Motor neuron (in vitro differentiated cells): ENCODE data around the gene CTTNBP2. TPM values are rescaled to one million over a fixed set of nuclear protein-coding genes. Genes with fewer than 3 reads are reported as not detected.

Experiments
- ATAC-seq, 8 experiments: fragments of 200-7000 bp; cut with Tn5 transposase; replicated peaks in 6 of 8; 2 replicates each; pipeline ENCODE4 v1.8.0; 2021; ENCODE audit warnings: mild to moderate bottlenecking in 8 of 8, moderate library complexity in 8 of 8
- H3K27ac ChIP-seq, 2 donors: fragments of 250-450 bp; sonication (Bioruptor Pico); 2 replicates each; pipeline ENCODE4 v1.9.0; 2021; ENCODE audit warnings: antibody characterized with exemption in 2 of 2, mild to moderate bottlenecking in 2 of 2, moderate library complexity in 1 of 2
- H3K4me1 ChIP-seq, 2 donors: fragments of 250-450 bp; sonication (Bioruptor Pico); replicated peaks in 1 of 2; 2 replicates each; pipeline ENCODE4 v1.6.1; 2021; ENCODE audit warnings: antibody characterized with exemption in 2 of 2, mild to moderate bottlenecking in 2 of 2, moderate library complexity in 1 of 2
- H3K4me3 ChIP-seq, 5 donors: fragments of 250-450 bp; sonication (Bioruptor Pico); 2 replicates each; pipeline ENCODE4 v1.9.0; 2021; ENCODE audit warnings: antibody characterized with exemption in 5 of 5, mild to moderate bottlenecking in 5 of 5, moderate library complexity in 4 of 5
- WGBS, 10 experiments: fragments of 450-650 bp; shearing (Covaris generic); methylation state at CpG; one replicate each; pipeline ENCODE4 v1.0.0; 2022; 5-methylcytosine and 5-hydroxymethylcytosine counted together
- in situ Hi-C, 9 experiments: fragments of 400-800 bp; cut with MboI; loops; one replicate each; pipeline ENCODE4 v1.15.0; 2021; ENCODE audit warnings: low sequenced_read_pairs in 9 of 9, low pct_unique_long_range_greater_than_20kb in 2 of 9; ENCODE audit not compliant: unreplicated experiment in 9 of 9
- total RNA-seq, 8 experiments: library from RNA; unstranded; fragments of 300-600 nt; gene quantifications; 2 replicates each; pipeline versions ENCODE4 v1.2.3 to v1.2.4, GENCODE V29; 2022

The CTTNBP2 gene
- total RNA-seq, 8 experiments from 2014 or later: 0.10 to 13.7 (median 12.6) TPM; not detected in 1

DNA sequence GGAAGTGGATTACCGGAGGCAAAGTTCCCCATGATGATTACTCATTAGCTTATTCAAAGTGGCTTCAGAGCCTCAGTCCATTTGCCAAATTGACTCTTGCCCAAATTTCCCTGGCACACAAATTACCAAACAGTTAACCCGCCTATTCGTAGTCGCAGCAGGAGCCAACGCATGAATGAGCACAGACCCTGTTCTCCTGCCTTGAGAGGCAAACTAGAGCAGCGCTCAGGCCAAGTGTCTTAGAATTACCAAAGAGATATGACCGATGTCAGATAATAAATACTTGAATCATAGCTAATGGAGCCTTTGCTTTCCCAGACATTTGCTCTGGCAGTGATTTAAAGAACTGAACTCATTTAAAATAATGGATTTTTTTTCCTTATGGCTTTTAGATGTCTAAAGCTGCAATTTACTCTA is 64.9 kb downstream of the CTTNBP2 start:
- Histone ChIP-seq H3K4me1 (peaks cover 0 to 38% of the 10 kb centered on the region in 2 donors), H3K4me3 (no peak overlapping the region), H3K27ac (no peak overlapping the region)
- peak in 5 of 8 experiments; percentile 74 to 89 (median 81) for ATAC-seq
- in situ Hi-C loops: no loop called here
- 0 to 73% (median 41%) methylated on average over 2 to 7 of the region's 7 CpGs; no CpG with 5 or more reads in 2 of the 10 experiments for WGBS, 10 experiments

DNA sequence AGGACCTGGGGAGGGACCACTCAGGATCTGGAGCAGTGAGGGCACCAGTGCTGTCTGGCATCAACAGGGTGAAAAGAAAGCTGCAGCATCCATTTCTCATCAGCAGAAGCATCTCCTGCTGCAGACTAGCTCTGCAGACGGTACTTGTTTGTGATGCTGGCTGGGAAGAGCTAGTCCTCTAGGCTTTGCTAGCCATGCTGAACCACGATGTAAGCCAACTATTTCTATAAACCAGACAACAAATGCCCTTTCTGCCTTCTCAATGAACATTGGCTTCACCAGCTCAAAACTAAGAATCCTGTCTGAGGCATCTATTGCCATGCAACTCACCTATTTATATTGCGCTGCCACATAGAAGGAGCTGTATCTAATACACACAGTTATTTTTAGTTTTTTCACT is 65.6 kb downstream of the CTTNBP2 start:
- no peak overlapping the region for H3K27ac ChIP-seq
- in situ Hi-C loops: no loop called here
- WGBS, 10 experiments: 10 to 100% (median 63%) methylated on average over 1 to 3 of the region's 3 CpGs; no CpG with 5 or more reads in 1 of the 10 experiments

DNA sequence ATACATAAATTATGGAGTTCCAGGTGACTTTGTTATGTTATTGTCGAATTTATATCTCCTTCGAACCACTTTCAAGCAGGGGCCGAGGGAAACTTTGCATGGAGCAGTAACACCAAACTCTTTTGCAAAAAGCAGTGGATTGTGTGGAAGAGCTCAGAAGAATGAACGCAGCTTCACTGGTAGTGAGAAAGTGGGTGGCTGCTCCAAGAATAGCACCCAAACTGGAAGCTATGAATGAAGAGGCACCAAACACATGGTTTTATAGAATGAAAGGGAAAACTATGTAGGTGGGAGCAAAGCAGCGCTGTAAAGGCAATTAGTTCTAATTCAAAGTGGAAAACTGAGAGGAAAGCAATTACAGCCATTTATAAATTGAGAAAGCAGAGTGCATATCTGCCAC is 67.2 kb downstream of the CTTNBP2 start:
- Histone ChIP-seq H3K4me1 (peaks cover 0 to 38% of the 10 kb centered on the region in 2 donors), H3K27ac (no peak overlapping the region), H3K4me3 (no peak overlapping the region)
- ATAC-seq: no peak
- 0 to 100% (median 82%) methylated on average over 3 to 5 of the region's 5 CpGs for WGBS, 10 experiments
- in situ Hi-C loops: no loop called here

More for the DNA sequence above, 65.6 kb downstream of the CTTNBP2 start:
- Histone ChIP-seq H3K4me1 (peaks cover 0 to 38% of the 10 kb centered on the region in 2 donors), H3K4me3 (no peak overlapping the region)
- ATAC-seq: no peak

DNA sequence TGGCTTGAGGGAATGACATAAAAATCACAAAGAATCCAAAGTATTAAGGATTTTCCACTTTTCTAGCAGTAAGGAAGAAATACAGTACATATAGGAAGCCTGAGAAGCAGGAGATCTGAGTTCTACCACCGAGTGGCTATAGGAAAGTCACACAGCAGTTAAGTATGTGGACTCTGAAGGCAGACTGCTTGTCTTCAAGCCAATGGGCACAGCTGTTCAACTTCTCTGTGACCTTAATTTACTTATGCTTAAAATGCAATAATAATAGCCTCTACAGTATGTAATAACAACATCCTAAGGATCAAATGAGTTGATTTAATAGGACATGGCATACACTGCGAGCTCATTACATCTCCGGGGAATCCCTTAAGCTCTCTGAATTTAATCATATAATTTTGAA is 68.0 kb downstream of the CTTNBP2 start:
- in situ Hi-C loops: no loop called here
- 0 to 100% (median 92%) methylated on average over 1 to 3 of the region's 3 CpGs; no CpG with 5 or more reads in 2 of the 10 experiments for WGBS, 10 experiments
- H3K27ac ChIP-seq: no peak overlapping the region

DNA sequence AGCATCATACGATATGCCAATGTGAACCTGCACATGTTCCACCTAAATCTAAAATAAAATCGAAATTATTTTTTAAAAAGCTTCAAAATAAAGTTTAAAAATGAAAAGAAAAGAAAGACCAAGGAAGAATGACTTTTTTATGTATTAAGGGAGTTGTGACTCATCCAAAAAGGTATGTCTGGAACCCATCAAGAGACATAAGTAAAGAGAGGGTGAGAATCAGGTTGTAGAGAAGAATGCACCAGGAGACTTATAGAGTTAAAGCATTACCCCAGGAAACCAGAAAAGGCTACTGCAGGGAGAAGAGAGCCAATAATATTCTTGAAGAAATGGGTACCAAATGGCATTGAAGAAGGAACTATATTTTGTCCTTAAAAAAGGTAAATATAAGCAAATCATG is 69.8 kb downstream of the CTTNBP2 start:
- in situ Hi-C loops: no loop called here
- peaks cover 0 to 14% of the 10 kb centered on the region in 2 donors for H3K4me1 ChIP-seq
- H3K4me3 ChIP-seq: no peak overlapping the region
- no peak overlapping the region for H3K27ac ChIP-seq
- WGBS, 10 experiments: 10 to 100% (median 90%) methylated on average over 2 of the region's 2 CpGs; no CpG with 5 or more reads in 1 of the 10 experiments
- no peak for ATAC-seq

More for the DNA sequence above, 68.0 kb downstream of the CTTNBP2 start:
- H3K4me3 ChIP-seq: no peak overlapping the region
- no peak for ATAC-seq
- peaks cover 0 to 32% of the 10 kb centered on the region in 2 donors for H3K4me1 ChIP-seq

DNA sequence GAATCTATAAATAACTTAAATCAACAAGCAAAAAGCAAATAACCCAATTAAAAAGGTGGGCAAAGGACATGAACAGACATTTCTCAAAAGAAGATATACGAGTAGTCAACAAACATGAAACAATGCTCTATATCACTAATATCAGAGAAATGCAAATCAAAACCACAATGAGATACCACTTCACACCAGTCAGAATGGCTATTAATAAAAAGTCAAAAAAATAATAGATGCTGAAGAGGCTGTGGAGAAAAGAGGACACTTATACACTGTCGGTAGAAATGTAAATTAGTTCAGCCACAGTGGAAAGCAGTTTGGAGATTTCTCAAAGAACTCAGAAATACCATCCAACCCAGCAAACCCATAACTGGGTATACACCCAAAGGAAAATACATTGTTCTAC is 70.6 kb downstream of the CTTNBP2 start:
- in situ Hi-C loops: no loop called here
- WGBS, 10 experiments: 0 to 100% (median 77%) methylated on average over 1 to 2 of the region's 2 CpGs; no CpG with 5 or more reads in 1 of the 10 experiments
- Histone ChIP-seq H3K4me1 (peaks cover 0 to 6% of the 10 kb centered on the region in 2 donors), H3K27ac (no peak overlapping the region), H3K4me3 (no peak overlapping the region)
- ATAC-seq: no peak

DNA sequence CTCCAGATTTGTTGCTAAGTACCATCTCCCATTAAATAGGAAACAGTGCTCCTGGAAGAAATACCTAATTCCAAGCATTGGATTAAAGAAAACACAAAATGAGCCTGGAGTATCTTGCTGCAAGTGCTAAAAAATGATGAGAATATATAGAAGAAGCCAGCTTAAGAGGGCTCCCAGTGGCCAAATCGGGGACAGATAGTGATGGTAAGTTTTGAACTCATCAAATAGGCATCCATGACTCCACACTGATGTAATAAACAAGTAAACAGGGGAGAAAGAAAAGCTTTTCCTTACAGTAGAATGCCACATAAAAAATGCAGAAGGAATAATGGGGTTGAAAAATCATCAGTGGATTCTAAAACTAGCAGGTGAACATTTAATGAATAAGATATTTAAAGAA is 72.4 kb downstream of the CTTNBP2 start:
- Histone ChIP-seq H3K27ac (no peak overlapping the region), H3K4me3 (no peak overlapping the region), H3K4me1 (no peaks in the 10 kb centered on the region)
- ATAC-seq: no peak
- 7 to 100% (median 49%) methylated on average over 1 of the region's 1 CpG; no CpG with 5 or more reads in 2 of the 10 experiments for WGBS, 10 experiments
- in situ Hi-C loops: no loop called here

DNA sequence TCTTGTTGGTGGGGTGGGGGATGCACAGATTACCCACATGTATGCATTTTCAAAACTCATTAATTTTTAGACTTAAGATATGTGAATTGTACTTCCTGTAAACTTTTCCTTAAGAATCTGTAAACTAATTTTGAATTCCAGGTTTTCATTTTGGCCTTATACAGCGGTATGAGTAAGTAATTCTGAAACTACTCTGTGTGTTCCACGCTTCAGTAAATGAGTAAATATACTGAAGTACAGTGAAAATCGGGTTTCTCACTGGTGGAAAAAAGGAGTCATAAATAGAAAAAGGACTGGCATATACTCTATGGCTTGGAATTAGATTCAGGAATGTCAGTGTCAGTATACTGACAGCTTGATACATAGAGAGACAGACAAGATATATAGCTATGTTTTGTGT is 72.8 kb downstream of the CTTNBP2 start:
- Histone ChIP-seq H3K4me3 (no peak overlapping the region), H3K4me1 (no peaks in the 10 kb centered on the region), H3K27ac (no peak overlapping the region)
- WGBS, 10 experiments: 4 to 100% (median 81%) methylated on average over 1 to 3 of the region's 3 CpGs
- in situ Hi-C loops: no loop called here
- ATAC-seq: no peak

DNA sequence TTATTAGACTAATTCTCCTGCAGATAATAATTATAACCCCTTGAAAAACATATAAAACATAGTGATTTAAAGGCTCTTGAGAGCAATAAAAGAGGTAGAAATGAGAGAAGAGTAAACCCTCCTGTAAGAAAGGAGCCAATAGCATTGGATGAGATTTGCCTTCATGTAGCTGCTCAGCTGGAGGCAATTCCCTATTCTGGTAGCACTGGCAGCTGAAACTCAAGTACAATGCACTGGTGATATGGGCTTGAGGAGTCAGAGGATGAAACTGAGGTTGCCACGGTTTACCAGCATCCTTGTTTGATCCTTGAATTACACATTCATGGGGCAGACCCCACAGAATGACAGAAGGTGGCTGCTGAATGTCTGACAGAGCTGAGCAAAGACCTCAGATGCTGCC is 76.4 kb downstream of the CTTNBP2 start:
- no peak overlapping the region for H3K27ac ChIP-seq
- ATAC-seq: no peak
- H3K4me1 ChIP-seq: peaks cover 0 to 7% of the 10 kb centered on the region in 2 donors
- WGBS, 10 experiments: 25 to 33% methylated on average over 1 of the region's 1 CpG; no CpG with 5 or more reads in 8 of the 10 experiments
- no peak overlapping the region for H3K4me3 ChIP-seq
- in situ Hi-C loops: no loop called here

DNA sequence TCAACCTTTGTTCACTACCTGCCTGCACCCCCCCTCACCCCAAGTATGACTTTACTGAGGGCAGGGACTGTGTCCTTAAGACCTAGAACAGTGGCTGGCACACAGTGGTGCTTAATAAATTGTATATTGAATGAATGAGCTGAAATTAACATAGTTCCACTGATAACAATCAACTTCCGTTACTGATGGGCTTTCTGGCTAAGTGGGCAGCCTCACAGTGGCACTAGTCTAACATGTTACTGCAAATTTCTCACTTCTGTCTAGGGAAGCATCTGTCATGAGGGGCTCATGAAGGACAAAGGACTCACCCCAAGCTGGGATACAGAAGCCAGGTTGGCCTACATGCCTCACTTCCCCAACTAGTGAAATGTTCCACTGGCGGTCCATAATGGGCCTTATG is 79.3 kb downstream of the CTTNBP2 start:
- in situ Hi-C loops: no loop called here
- H3K27ac ChIP-seq: no peak overlapping the region
- 0 to 100% (median 86%) methylated on average over 1 to 2 of the region's 2 CpGs; no CpG with 5 or more reads in 2 of the 10 experiments for WGBS, 10 experiments
- ATAC-seq: no peak
- peaks cover 0 to 7% of the 10 kb centered on the region in 2 donors for H3K4me1 ChIP-seq
- H3K4me3 ChIP-seq: no peak overlapping the region

DNA sequence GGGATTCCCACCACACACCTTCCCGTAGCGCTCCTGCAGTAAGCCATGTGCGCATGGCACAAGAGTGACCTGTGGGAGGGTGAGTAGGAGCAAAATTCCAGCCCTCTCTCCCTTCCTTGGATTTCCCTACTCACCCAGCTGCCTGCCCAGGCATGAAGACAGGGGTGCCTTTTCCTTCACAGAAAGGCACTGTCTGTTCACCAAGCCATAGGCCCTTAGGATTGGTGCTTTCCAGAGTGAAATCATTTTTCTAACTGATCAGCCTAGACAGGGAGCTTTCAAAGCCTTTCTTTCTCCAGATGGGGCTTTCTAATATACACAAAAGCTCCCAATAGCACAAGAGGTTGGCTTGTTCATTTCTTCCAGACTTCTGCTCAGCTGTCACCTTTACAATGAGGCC is 79.7 kb downstream of the CTTNBP2 start:
- ATAC-seq: peak in 1 of 8 experiments; percentile 68
- H3K27ac ChIP-seq: no peak overlapping the region
- H3K4me3 ChIP-seq: no peak overlapping the region
- H3K4me1 ChIP-seq: peaks cover 0 to 7% of the 10 kb centered on the region in 2 donors
- 20 to 100% (median 96%) methylated on average over 1 to 3 of the region's 3 CpGs; no CpG with 5 or more reads in 6 of the 10 experiments for WGBS, 10 experiments
- in situ Hi-C loops: no loop called here

DNA sequence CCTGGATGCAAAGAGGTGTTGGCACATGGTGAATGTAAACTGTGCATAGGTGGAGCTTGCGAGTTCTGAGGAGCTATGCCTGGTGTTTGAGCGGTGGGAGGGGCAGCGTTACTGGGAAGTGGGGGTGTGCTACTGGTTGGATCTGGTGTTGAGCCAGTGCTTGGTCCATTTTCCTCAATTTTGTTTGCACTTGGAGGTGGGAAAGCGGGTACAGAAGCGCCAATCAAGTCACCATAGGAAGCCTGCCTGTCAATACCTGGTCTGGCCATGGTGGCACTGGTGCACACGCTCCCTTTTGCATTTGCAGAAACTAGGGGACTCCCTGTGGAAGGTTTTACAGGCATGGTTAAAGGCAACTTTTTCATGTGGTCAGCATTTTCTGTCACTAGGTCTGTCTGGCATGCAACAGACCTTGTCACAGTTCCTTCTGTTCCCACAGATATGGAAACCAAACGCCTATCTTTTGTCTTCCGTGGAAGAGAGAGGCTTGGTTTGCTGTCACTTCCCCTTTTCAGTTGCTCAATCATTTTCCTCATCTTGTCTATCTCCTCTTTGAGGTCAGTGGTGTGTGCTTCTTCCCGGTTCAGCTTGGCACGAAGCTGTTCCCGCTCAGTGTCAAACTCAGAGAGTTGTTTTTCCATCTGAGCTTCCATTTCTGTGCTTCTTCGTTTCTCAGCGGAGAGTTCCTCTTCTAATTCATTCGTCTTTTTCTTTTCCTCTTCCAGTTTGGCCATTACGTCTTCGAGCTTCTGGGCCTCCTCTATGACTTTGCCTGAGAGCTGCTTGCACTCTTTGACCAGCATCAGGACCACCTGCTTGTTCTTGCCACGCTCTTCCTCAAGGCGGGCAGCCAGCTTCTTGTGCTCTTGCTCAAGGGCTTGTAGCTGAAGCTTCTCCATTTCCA is 81.1 kb downstream of the CTTNBP2 start:
- H3K27ac ChIP-seq: no peak overlapping the region
- no peak overlapping the region for H3K4me3 ChIP-seq
- peaks cover 0 to 7% of the 10 kb centered on the region in 2 donors for H3K4me1 ChIP-seq
- in situ Hi-C loops: no loop called here
- ATAC-seq: no peak
- WGBS, 10 experiments: 2 to 100% (median 92%) methylated on average over 2 to 13 of the region's 18 CpGs

DNA sequence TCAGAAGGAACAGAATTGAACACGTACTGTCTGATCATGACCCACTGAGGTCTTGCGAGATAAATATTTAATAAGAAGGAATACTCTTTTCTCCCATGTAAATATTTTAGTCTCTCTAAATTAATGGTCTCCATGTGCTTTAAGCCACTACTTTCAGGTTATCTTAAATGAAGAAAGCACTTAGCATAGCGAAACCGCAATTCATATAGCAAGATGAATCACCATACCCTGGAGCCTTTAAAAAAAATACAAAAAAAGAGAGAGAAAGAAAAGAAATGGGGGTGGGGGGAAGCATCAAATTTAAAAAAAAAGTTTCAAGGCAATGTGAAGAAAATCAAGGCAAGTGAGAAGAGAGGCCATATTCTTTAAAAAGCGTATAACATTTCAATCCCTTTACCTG is 82.5 kb downstream of the CTTNBP2 start:
- 18 to 100% (median 94%) methylated on average over 2 to 5 of the region's 5 CpGs for WGBS, 10 experiments
- Histone ChIP-seq H3K4me1 (peaks cover 0 to 7% of the 10 kb centered on the region in 2 donors), H3K4me3 (no peak overlapping the region), H3K27ac (no peak overlapping the region)
- in situ Hi-C loops: no loop called here
- no peak for ATAC-seq
